Measurements from ENCODE around the gene IDH3B.

DNA sequence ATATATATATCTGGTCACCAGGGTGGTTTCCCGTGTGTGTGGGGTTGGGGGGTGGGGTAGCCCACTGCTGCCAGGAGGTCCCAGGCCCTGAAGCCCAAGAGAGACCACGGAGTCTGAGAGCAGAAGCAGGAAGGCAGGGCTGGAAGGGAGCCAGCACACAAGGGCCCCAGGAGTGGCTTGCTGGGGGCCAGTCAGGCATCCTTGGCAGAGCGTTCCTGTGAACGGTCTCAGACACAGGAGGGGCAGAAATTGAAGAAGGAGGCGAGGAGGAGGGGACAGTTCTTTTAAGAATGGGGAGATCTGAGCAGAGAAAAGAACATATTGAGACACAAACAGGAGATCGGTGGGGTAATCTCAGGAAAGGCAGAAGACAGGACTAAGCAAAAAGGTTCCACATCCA, 26.7 kb upstream of the IDH3B start:
- TF ChIP-seq, protein P1, sequence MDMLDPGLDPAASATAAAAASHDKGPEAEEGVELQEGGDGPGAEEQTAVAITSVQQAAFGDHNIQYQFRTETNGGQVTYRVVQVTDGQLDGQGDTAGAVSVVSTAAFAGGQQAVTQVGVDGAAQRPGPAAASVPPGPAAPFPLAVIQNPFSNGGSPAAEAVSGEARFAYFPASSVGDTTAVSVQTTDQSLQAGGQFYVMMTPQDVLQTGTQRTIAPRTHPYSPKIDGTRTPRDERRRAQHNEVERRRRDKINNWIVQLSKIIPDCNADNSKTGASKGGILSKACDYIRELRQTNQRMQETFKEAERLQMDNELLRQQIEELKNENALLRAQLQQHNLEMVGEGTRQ (IDR thresholded peaks at IDR 0.05; ENCODE audit: low read depth, low read length), result no peak
- TF ChIP-seq, protein P1 (CRISPR knock-in tag; IDR thresholded peaks at IDR 0.05; ENCODE audit: borderline replicate concordance), result no peak
- TF ChIP-seq POLR2A (IDR thresholded peaks at IDR 0.05; ENCODE audit: insufficient read depth in 1 of 2, low read depth in 2 of 2, low read length in 2 of 2) (no peak), PHB2 (IDR thresholded peaks at IDR 0.05; ENCODE audit: partially characterized antibody) (no peak)
- TF ChIP-seq, protein P2, sequence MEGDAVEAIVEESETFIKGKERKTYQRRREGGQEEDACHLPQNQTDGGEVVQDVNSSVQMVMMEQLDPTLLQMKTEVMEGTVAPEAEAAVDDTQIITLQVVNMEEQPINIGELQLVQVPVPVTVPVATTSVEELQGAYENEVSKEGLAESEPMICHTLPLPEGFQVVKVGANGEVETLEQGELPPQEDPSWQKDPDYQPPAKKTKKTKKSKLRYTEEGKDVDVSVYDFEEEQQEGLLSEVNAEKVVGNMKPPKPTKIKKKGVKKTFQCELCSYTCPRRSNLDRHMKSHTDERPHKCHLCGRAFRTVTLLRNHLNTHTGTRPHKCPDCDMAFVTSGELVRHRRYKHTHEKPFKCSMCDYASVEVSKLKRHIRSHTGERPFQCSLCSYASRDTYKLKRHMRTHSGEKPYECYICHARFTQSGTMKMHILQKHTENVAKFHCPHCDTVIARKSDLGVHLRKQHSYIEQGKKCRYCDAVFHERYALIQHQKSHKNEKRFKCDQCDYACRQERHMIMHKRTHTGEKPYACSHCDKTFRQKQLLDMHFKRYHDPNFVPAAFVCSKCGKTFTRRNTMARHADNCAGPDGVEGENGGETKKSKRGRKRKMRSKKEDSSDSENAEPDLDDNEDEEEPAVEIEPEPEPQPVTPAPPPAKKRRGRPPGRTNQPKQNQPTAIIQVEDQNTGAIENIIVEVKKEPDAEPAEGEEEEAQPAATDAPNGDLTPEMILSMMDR (CRISPR knock-in tag; IDR thresholded peaks at IDR 0.05), result no peak

All from HepG2 (cell line).